GM18867 (cell line): Measurements from ENCODE around the gene PRKCI.
"Not testable (repeated sequence)": the region's sequence is repeated elsewhere in the genome, so short reads cannot be mapped to it uniquely, and the experiment has no call there.

Experiments
- ATAC-seq: cut with Tn5 transposase; IDR thresholded peaks from one replicate; pipeline ENCODE4 v1.9.1; 2021; ENCODE audit warnings: mild to moderate bottlenecking, moderate library complexity; ENCODE audit not compliant: unreplicated experiment

PRKCI gene

GRCh38 chr3:170338690-170339340, 116.6 kb downstream of the PRKCI start:
- ATAC-seq: no peak

DNA sequence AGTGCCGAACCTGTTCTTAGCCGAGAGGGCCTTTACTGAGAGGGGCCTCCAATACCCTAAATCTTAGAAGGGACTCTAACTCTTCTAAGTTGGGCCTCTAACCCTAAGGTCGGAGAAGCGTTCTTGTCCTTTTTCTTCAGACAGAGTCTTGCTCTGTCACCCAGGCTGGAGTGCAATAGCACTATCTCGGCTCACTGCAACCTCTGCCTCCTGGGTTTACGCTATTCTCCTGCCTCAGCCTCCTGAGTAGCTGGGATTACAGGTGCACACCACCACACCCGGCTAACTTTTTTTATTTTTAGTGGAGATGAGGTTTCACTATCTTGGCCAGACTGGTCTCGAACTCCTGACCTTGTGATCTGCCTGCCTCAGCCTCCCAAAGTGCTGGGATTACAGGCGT, 120.0 kb downstream of the PRKCI start:
- not testable (repeated sequence) for ATAC-seq

GRCh38 chr3:170343859-170344258, 121.6 kb downstream of the PRKCI start:
- not testable (repeated sequence) for ATAC-seq

GRCh38 chr3:170344971-170345370, 122.7 kb downstream of the PRKCI start:
- ATAC-seq: no peak

DNA sequence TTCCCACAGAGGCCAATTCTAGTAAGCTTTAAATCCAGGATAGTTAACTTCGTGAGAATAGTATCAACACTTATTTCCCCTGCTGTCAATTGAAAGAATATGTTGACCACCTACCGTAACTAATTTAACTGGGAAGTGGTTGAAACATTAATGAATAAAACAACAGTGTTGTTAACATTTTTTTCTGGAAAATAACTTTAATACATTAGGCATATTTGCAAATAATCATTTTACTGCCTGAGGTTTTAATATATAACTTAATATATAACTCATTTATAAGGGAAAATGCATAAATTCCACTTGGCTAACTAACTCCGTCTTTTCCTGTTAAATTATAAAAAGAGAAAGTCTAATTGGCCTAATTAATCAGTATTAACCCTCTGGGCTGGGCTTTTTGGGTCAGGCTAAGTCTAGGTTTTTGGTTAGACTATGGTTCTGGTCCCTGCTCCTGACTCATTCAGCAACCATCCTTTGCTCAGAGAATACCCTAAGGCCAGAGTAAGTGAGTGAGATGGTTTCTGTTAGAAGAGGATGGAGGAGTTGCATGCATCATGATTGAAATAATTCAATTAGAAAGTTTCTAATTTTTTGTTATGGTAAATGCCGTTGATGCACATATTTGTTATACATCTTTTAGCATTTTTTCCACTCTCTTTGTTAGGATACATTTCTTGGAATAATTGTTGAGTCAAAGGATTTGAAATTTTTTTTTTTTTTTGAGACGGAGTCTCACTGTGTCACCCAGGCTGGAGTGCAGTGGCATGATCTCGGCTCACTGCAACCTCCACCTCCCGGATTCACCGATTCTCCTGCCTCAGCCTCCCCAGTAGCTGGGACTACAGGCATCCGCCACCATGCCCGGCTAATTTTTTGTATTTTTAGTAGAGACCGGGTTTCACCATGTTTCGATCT, 124.5 kb downstream of the PRKCI start:
- ATAC-seq: no peak

DNA sequence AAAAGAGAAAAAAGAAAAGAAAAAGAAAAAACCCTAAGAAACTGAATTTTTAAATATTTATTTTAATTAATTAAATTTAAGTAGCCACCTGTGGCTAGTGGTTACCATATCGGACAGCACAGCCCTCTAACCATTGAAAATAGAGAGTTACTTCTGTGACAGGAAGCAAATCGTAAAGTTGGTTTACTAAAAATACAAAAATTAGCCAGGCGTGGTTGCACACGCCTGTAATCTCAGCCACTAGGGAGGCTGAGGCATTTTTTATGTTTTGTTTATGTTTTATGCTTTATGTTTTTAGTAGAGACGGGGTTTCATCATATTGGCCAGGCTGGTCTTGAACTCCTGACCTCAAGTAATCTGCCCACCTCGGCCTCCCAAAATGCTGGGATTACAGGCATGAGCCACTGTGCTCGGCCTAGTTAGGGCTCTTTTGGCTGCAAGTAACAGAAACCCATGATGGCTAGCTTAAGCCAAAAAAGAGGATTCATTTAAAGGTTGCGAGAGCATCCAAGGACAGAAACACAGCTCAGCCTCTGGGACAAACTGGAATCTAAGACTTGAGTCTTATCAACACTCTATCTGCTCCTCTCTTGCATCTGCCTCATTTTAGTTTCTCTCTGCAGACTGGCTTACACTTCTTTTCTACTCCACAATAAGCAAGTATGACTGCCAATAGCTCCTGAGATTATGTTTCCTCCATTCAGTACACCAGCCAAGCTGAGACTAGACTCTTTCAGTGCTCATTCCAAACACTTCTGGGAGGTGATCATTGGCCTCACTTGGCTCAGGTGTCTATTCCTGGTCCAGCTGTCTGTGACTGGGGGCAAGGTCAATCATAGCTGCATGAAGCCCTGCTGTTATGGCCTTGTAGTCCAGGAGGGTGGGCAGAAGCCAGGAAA, 128.5 kb downstream of the PRKCI start:
- ATAC-seq: peak; percentile 55

GRCh38 chr3:170352936-170353335, 130.7 kb downstream of the PRKCI start:
- ATAC-seq: no peak

DNA sequence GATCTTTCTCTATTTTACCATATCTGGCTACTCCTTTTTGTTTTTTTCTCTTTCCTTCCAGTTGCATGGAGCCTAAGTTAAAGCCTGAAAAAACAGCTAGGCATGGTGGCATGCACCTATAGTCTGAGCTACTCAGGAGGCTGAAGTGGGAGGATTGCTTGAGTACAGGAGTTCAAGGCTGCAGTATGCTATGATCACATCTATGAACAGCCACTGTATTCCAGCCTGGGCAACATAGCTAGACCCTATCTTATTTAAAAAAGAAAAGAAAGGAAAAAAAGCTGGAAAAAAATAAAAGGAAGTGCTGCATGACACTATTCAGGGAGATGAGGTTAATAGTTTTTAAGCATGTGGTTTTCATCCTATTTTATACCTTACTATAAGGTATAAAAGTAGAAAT, 131.3 kb downstream of the PRKCI start:
- ATAC-seq: no peak

DNA sequence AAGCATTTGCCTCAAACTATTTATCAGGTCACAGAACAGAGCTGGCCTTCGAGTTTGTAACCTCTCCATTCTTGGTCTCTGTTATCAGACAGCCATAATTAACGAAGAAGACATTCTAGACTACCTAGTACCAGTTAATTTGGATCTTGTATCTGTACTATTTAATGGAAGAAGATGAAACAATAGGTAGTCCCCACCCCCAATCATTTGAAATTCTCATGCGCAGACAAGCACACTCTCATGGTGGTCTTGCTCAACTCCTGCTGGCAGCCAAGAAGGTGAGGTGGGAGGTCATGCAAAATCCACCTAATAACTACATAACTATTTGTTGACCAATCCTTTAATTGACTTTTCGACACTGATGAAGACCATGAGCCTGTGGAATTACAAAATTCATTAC, 132.5 kb downstream of the PRKCI start:
- ATAC-seq: no peak
